ENCODE data around the gene MSX1.

Gene MSX1

DNA sequence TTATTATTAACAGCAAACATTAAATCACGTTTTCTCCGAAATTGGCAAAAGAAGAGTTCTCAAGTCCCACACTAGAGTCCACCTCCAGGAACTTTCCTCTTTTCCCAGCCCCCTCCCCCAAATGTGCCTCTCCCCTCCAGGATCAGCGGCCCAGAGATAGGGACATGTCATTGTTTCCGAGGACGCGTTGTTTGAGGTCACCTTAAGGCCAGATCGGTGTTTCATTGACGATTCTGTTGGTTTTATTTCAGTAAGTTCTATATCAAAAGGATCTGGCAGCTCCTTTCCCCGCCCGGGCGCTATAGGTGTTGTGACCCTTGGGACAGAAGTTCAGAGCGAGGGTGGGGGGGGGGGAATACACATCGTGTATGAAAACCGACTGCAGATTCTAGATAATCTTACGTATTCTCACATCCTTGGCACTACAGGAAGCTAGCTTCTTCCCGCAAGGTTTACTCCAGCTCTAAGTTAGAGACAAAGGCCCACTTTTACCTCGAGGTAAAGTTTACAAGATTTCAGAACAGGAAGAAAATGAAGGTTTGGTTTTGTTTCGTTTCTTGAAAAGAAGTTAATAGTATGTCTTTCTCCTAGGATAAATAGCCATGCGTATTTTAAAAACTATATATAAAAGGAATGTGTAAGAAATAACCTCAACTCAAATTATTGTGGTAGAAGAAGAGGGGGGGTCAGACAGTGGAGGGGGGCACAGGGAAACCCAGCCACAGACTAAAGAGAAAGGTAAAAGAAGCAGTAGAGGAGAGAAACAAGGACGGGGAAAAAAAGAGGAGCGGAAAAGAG is 739 bp upstream of the MSX1 start:
- no peak for DNase-seq

DNA sequence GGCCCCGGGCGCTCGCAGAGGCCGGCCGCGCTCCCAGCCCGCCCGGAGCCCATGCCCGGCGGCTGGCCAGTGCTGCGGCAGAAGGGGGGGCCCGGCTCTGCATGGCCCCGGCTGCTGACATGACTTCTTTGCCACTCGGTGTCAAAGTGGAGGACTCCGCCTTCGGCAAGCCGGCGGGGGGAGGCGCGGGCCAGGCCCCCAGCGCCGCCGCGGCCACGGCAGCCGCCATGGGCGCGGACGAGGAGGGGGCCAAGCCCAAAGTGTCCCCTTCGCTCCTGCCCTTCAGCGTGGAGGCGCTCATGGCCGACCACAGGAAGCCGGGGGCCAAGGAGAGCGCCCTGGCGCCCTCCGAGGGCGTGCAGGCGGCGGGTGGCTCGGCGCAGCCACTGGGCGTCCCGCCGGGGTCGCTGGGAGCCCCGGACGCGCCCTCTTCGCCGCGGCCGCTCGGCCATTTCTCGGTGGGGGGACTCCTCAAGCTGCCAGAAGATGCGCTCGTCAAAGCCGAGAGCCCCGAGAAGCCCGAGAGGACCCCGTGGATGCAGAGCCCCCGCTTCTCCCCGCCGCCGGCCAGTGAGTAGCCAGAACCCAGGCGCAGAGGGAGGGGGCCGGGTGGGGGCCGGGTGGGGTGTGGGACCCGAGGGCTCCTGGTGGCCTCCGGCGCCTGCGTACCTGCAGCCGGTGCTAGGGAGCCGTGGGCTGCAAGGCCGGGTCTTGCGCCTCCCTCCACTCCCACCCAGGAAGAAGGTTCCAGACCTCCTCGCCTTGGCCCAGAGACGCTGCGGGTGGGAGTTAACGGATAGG is 534 bp downstream of the MSX1 start:
- DNase-seq, result no peak

DNA sequence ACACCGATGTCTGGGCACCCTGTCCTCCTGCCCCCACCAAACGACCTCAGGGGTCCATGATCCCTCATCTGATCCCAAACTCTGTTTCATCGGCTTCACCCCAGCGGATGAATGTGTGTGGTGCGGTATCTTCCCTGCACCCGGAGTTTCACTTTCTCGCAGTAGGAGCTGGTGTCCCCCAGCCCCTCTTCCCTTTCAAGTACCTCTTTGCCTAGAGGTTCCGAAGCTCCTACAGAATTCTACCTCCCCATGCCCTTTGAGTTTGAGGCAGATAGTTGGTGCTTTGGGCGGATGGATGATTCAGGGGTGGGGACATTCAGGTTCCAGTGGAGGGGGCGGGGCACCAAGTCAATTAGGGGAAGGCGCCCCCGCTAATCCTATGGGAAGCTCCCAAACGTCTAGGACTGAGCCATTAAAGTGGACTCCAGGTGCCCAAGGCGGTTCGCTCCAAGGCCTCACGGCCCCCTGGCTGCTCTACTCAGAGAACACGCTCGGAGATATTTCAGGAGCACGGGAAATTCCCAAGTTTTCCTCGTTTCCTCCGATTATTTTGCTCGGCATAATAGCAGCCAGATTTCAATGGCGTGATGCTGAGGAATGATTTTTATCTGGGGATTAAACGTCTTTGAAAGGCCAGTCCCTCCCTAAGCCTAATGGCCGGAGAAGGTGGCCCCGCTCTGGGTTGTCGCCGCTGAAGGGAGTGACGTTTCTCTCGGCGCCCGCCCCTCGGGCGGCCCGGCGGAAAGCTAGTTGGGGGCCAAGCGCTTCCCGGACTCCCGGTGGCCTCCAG is 1.3 kb downstream of the MSX1 start:
- no peak for DNase-seq

DNA sequence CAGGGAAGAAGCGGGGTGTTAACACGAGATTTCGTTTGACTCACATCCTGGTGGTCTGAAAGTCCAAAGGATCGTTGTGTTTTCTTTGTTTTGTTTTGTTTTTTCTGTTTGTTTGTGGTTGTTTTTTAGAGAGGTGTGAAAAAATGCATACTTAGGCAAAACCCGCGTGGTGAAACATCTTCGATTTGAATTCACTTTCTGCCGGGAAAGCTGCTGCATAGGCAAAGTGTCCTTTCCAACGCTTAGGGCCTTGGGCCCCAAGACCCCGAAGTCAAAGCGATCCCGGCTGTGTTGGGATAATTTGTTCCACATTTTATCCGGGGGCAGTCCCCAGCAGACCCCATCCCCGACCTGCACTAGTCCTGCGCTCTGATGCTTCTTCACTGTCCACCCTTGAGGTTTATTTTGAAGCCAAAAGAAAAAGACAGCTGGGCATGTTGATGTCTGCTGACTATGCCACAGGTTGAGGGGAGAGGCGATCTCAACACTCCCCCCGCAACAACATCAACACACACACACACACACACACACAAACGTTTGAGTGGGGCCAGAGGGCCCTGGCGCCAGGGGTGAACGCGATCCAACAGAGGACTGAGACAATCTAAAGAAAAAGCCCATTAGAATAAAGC is 2.0 kb downstream of the MSX1 start:
- no peak for DNase-seq

DNA sequence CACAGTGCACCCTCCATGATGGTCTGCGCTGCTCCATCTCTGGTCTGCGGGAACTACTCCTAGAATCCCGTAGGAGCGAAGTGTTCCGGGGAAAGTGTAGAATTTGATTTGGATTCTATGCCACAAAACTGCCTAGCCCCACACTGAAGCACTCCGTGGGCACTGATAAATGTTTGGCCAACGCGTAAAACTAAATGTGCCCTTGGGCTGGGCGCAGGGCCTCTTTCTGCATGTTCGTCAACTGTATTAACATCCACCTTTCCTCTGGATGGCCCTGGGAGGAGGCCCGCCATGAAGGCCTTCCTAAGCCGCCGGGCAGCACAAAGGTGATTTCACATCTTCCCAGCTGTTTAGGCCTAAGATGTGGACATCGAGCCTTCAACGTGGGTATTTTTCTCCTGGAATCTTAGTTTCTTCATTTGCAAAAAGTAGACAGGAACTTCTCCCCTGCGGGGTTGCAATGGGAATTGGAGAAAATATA is 2.6 kb downstream of the MSX1 start:
- no peak for DNase-seq

DNA sequence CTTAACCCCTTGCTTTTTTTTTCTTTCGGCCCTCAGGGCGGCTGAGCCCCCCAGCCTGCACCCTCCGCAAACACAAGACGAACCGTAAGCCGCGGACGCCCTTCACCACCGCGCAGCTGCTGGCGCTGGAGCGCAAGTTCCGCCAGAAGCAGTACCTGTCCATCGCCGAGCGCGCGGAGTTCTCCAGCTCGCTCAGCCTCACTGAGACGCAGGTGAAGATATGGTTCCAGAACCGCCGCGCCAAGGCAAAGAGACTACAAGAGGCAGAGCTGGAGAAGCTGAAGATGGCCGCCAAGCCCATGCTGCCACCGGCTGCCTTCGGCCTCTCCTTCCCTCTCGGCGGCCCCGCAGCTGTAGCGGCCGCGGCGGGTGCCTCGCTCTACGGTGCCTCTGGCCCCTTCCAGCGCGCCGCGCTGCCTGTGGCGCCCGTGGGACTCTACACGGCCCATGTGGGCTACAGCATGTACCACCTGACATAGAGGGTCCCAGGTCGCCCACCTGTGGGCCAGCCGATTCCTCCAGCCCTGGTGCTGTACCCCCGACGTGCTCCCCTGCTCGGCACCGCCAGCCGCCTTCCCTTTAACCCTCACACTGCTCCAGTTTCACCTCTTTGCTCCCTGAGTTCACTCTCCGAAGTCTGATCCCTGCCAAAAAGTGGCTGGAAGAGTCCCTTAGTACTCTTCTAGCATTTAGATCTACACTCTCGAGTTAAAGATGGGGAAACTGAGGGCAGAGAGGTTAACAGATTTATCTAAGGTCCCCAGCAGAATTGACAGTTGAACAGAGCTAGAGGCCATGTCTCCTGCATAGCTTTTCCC is 3.4 kb downstream of the MSX1 start:
- no peak for DNase-seq

DNA sequence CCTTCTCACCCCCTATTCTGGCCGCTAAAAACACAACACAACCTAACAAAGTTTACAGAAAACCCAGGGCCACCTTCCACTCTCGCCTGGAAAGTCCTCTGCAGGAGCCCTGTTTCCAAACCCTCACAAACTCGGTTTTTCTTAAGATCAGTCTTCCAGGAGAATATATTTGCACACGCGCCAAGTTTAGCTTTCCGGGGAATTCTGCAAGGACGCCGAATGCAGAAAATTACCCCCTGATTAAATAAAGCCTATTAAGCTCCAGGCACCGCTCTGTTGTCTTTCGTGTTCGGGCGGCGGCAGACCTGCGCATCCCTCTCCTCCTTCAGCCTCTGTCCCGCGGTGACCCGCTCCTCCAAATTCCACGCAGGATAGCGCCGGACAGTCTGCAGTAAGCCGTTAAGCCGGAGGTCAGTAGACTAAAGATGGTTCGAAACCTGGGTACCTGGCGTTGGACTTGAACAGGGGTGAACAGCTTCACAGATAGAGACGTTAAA is 5.0 kb downstream of the MSX1 start:
- DNase-seq, result no peak

DNA sequence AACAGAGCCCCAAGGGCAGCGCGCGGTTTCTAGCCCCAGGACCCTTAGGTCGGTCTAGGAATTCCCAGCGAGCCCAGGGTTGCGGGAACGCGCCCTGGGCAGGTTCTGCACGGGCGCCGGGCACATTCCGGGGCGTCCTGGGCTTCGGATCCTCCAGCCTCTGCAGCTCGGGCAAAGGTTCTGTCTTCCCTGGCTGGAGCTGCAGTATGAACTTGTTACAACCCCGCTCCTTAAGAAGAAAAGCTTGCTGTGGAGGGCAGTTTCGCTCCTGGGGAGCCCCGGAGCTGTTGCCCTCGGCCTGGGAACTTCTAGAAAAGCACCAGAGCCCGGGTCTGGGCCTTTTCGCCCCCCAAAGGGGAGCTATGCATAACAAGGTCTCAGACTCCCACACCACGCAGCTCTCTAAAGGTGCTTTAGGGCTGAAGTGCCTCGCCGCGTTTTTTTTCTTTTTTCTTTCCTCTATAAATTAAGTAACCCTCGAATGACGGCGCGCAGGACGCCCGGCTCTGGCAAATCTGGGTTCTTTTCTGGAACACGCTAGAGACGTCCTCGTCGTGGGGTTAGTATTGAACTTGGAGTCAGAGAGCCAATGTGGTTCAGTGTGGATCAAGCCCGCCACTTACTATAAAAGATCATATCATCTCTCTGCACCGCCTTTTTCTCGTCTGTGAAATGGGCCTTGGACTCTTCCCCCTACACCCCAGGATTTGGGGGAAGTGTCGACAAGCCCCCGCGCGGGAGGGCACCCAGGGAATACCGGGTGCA is 5.7 kb downstream of the MSX1 start:
- DNase-seq, result no peak

DNA sequence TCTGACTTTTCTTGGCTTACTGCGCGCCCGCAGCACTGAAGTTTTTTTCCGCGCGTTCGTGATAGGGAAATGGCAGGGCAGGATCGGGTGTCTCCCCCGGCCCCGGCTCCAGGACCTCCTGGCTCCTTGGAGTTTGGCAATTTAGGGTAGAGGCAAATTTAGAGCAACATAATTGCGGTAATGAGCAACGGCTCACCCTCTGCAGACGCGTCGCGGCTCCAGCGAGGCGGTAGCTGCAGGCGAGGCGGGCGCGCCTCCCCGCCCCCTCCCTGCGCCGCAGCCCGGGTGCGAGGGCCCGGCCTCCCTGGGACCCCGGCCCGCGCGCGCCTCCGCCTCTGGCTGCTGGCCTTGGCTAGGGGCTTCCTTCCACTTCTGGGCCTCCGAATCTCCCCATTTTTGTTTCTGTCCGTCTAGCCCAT is 6.2 kb downstream of the MSX1 start:
- DNase-seq, result no peak

DNA sequence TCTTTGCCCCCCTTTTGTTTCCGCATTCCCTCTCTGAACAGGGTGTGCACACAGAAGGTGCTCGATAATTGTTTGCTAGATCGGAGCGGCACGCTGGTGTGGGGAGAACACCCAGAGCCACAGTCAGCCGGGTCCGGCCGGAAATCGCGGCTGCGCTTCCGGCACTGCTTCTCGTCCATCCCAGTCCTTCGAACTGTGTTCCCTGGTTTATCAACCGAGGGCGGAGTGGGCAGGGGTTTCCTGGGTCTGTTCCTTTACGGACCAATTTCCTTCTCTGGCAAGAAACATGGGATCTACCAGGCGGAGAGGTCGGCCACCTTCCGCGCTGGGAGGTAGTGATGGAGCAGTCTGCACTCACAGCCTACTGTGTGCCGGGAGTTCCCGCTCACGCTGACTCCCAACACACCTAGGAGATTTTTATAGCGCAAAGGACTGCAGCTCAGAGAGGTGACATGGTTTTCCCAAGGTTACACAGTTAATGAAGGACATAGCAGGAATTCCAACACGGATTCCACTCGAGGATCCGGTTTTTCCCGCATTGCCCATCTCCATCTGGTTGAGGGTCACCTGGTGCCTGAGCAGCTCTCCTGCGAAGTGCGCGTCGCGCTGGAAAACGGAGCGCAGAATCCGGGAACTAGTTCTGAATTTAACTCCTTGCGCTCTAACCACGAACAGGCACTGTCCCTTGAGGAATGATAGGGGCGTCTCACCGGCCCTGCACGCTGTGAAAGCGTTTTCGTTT is 6.8 kb downstream of the MSX1 start:
- no peak for DNase-seq

DNA sequence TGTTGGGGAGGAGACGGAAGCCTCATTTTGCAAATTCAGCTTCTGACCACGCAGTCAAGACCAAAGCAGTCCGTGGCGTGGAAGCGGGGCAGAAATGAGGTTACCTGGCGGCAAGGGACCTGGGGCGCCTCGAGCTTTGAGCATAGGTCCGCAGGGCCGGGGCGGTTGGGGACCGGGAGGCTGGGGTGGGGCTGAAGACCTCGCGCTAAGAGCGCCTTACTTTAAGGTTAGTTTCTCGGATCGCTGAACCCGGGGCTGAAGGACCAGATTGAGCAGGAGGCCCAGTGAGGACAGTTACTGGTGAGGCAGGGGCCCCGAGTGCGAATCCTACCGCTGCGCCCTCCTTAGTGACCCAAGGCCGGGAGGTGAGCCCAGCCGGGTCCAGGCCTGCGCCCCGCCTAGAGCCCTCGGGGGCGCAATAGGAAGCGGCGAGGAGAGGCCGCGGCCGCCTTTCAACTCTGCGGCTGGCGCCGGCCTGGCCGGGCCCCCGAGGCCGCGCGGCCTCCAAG is 7.5 kb downstream of the MSX1 start:
- DNase-seq, result no peak

DNA sequence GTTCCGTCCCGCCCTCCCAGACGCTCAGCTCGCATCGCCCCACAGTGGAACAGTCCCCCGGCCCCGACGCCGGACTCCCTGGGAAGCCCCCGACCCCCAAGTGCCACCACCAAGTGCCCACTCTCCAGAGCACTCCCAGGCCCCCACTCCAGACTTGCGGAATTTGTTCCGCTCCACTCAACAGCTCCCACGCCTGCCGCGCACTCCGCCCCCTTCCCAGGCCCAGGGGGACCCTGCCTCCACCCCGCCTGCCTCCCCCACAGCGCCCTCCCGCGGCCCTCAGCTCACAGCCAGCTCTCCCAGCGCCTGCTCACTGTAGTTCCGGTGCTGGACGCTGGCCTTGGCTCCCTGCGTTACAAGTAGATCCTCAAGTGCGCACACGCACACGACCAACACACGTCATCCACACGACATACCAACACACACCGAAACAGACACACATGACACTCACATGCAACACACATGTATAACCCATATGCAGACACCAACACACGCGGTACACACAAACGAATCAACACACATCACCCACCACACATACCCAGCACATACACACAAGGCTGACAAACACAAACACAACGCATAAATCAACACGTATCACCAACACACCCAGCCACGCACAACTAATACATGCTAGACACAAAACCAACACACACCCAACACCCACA is 8.0 kb downstream of the MSX1 start:
- DNase-seq, result no peak

DNA sequence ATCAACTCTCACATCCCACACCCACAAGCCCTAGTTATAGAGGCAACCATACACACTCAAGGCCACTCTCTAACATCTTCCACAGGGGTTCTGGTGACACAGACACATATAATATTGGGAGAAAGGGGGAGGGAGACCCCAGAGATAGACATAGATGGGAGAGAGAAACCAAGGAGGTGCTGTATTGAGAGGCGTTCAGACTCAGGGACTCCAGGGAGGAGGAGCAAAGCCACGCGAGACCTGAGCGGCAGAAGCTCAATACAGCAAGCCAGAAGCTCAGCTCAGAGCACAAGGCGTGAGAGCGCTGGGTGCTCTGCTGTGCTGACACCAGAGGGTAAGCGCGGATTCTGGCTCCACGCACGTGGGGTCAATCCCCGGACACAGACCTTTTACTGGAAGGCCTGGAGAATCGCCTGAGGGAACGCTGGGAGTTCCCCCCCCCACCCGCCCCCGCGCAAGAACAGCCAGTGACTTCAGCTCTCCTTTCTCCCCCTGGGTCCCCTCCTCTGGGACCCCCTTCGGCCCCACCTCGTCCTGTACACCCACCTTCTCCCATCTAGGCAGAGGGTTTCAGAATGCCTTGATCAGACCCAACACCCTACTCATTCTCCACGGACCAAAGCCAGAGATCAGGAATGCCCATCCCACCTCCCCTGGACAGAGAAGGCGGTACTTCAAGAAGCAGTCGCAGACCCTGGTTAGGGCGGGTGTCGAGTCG is 8.7 kb downstream of the MSX1 start:
- no peak for DNase-seq

DNA sequence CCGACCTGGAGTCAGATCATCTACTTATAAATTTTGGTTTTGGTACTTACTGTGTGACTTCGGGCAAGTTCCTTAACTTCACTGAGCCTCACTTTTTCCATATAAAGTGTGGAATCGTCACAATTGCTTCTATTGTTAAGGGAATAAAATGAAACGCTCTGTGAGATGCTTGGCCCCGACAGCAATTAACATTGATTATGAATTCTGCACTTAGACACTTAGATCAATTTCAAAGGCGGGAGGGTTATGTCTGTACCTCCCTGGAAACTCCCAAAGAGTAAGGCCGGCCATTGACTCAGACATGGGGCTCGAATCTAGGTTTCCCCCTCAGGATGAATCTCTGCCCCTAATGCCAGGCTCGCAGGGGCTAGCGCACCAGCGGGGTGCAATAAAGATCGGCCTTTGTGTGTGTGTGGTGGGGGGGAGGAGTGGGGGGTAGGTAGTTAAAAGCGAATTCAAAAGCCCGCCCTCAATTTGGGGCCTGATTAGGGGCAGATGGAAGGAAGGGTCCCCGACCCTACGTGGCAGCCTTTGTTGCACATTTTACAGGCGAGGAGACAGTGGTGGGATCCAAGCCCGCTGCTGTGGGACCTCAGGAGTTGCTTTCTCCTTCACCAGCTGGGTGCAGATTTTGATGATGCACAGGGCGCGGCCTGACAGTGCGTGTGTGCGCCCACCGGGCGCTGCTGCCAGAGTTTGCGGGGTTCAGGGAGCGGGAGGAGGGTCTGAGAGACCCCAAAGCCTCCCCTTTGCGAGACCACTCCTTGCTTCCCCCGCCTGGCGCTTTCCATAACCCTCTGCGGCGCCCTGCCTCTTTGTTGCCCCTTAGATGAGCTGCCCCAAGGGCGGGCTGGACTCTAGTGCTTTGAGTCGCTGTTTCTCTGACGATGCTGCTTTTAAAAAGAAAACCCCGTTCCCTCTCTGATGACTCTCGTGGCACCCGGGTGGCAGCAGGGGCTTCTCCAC is 9.6 kb downstream of the MSX1 start:
- no peak for DNase-seq

DNA sequence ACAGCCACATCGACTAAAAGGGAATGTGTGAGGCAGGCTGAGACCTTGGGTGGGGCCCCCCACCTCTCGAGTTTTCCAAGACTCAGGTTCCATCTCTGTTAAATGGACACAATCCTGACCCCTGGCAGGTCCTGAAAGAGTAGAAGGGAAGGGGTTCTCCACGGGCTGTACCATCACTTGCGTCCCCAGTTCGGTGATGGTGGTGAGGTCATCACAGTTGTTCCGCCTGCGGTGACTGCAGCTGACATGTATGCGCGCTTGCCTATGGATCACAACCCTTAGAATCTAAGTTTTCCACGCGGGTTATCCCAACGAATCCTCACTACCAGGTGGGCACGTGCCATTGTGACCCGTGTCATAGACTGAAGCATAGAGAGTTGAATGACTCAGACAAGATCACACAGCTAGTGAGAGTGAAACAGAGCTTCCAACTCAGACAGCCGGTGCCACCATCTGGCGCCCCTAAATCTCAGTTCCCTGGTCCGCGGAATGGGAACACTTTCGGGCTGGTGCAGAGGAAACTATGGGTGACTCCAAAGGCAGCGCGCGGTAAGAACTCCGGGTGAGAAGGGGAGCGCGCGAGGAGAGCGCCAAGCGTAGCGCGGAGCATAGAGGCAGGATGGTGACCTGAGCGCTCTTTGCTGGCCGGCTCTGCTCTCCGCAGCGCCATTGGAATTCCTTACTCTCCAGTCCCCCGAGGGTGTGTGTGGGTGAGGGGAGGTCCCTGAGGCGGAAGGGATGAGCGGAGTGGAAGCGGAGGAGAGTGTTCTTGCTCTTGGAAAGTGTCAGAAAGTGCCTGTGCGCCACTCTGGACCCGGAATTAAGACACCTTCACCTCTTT is 10.5 kb downstream of the MSX1 start:
- DNase-seq, result no peak

DNA sequence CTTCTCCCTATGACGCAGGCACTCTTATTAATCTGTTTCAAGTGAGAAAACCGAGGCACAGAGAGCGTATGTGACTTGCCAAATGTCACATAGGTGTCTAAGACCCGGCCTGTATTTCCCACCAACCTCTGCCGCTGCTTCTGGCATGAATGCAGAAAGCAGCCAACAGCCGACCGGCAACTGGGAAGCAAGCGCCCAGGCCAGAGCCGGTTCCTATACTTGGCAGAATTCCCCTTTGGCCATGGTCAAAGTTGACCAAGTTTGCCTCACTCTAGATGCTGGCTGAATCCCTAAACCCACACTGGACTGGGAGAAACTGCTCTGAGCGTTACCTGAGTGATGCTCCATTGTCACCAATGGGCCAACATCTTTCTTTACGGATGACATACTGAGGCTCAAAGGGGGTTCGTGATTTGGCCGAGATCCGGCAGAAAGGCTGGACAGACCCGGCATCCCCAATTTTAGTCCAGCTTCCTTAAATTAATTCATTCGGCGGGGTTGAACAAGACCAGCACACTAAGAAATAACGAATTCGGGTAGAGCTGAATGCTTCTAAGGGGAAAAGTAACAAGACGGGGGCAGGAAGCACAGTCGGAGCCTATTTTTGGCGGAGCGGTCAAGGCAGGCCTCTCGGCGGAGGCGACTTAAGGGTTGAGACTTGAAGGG is 11.2 kb downstream of the MSX1 start:
- no peak for DNase-seq
